ENCODE results near the gene SLC25A5.

The SLC25A5 gene

GRCh38 chrX:119424999-119425398 lies 43.2 kb upstream of the SLC25A5 start:
- no peak for TF ChIP-seq REST (IDR thresholded peaks at IDR 0.05; ENCODE audit: insufficient read depth in 1 of 2, low read depth in 2 of 2, low read length in 2 of 2)
- no peak for TF ChIP-seq POLR2AphosphoS5 (IDR thresholded peaks at IDR 0.05; ENCODE audit: low read depth, low read length)
- no peak for TF ChIP-seq FOXP2 (optimal IDR thresholded peaks at IDR 0.05; ENCODE audit: borderline replicate concordance, extremely low read depth, extremely low read length, insufficient read depth)
- no peak for TF ChIP-seq TAF1 (IDR thresholded peaks at IDR 0.05; ENCODE audit: borderline replicate concordance, insufficient read depth, low read length)
- no peak for TF ChIP-seq SIN3A (IDR thresholded peaks at IDR 0.05; ENCODE audit: borderline replicate concordance, insufficient read depth, low read length)

GRCh38 chrX:119427024-119427794 lies 41.0 kb upstream of the SLC25A5 start:
- TF ChIP-seq TAF1 (IDR thresholded peaks at IDR 0.05; ENCODE audit: borderline replicate concordance, insufficient read depth, low read length) (no peak), SIN3A (IDR thresholded peaks at IDR 0.05; ENCODE audit: borderline replicate concordance, insufficient read depth, low read length) (no peak), FOXP2 (optimal IDR thresholded peaks at IDR 0.05; ENCODE audit: borderline replicate concordance, extremely low read depth, extremely low read length, insufficient read depth) (no peak), POLR2AphosphoS5 (IDR thresholded peaks at IDR 0.05; ENCODE audit: low read depth, low read length) (no peak), REST (IDR thresholded peaks at IDR 0.05; ENCODE audit: insufficient read depth in 1 of 2, low read depth in 2 of 2, low read length in 2 of 2) (no peak)

- TF ChIP-seq REST (IDR thresholded peaks at IDR 0.05; ENCODE audit: insufficient read depth in 1 of 2, low read depth in 2 of 2, low read length in 2 of 2) = no peak
- no peak for TF ChIP-seq FOXP2 (optimal IDR thresholded peaks at IDR 0.05; ENCODE audit: borderline replicate concordance, extremely low read depth, extremely low read length, insufficient read depth)
- TF ChIP-seq SIN3A (IDR thresholded peaks at IDR 0.05; ENCODE audit: borderline replicate concordance, insufficient read depth, low read length) = no peak
- TF ChIP-seq TAF1 (IDR thresholded peaks at IDR 0.05; ENCODE audit: borderline replicate concordance, insufficient read depth, low read length) = no peak
- no peak for TF ChIP-seq POLR2AphosphoS5 (IDR thresholded peaks at IDR 0.05; ENCODE audit: low read depth, low read length)
Observed at GRCh38 chrX:119427795-119428185, 40.5 kb upstream of the SLC25A5 start.

- TF ChIP-seq FOXP2 (optimal IDR thresholded peaks at IDR 0.05; ENCODE audit: borderline replicate concordance, extremely low read depth, extremely low read length, insufficient read depth) = no peak
- TF ChIP-seq TAF1 (IDR thresholded peaks at IDR 0.05; ENCODE audit: borderline replicate concordance, insufficient read depth, low read length) = no peak
Observed at GRCh38 chrX:119429471-119429870, 38.8 kb upstream of the SLC25A5 start.

- TF ChIP-seq TAF1 (IDR thresholded peaks at IDR 0.05; ENCODE audit: borderline replicate concordance, insufficient read depth, low read length) = no peak
Observed at GRCh38 chrX:119442286-119442685, 26.0 kb upstream of the SLC25A5 start.

- TF ChIP-seq FOXP2 (optimal IDR thresholded peaks at IDR 0.05; ENCODE audit: borderline replicate concordance, extremely low read depth, extremely low read length, insufficient read depth) (no peak), TAF1 (IDR thresholded peaks at IDR 0.05; ENCODE audit: borderline replicate concordance, insufficient read depth, low read length) (no peak), REST (IDR thresholded peaks at IDR 0.05; ENCODE audit: insufficient read depth in 1 of 2, low read depth in 2 of 2, low read length in 2 of 2) (no peak), SIN3A (IDR thresholded peaks at IDR 0.05; ENCODE audit: borderline replicate concordance, insufficient read depth, low read length) (no peak), POLR2AphosphoS5 (IDR thresholded peaks at IDR 0.05; ENCODE audit: low read depth, low read length) (no peak)
Observed at GRCh38 chrX:119453202-119453601, 15.0 kb upstream of the SLC25A5 start.

Measured in PFSK-1 (cell line).